ENCODE data around the gene CDK2.
"Not testable (repeated sequence)": the region's sequence is repeated elsewhere in the genome, so short reads cannot be mapped to it uniquely, and the experiment has no call there.

The CDK2 gene

DNA sequence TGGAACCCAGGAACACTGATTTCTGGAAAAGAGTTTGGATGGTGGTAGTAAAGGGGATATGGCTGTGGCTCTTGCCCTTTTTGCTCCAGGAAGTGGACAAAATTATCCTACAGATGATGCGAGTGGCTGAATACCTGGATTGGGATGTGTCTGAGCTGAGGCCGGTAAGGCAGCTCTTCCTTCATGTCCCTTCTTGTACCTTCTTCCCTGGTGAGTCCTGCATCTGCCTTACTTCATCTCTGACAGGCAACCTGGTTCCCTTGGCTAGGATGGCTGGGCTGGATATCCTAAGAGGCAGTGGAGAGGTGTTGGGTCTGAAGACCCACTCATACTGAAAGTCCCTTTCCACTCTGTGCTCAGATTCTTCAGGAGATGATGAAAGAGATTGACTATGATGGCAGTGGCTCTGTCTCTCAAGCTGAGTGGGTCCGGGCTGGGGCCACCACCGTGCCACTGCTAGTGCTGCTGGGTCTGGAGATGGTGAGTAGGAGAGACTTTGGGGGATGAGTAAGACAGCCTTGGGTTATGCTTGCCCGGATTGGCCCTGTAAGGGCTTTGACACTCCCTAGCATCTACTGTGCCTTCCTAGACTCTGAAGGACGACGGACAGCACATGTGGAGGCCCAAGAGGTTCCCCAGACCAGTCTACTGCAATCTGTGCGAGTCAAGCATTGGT lies 27.7 kb upstream of the CDK2 start:
- ATAC-seq: peak; percentile 33 to 56

DNA sequence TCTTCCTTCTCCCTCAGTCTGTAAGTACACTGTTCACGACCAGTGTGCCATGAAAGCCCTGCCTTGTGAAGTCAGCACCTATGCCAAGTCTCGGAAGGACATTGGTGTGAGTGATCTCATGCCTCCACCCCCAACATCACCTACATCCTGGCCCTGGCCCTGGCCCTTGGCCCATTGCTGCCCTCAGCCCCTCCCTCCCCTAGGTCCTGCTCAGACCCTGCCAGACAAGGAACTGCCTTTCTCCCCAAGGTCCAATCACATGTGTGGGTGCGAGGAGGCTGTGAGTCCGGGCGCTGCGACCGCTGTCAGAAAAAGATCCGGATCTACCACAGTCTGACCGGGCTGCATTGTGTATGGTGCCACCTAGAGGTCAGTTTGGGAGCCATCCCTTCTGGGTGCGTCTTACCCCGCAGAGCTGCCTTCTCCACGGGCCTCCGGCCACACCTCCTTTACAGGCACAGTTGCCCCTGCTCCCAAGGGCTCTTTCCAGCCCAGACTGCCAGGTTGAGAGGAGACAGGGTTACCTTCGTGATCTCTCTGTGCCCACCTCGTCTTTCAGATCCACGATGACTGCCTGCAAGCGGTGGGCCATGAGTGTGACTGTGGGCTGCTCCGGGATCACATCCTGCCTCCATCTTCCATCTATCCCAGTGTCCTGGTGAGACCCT lies 26.4 kb upstream of the CDK2 start:
- peak; percentile 90 to 91 for ATAC-seq

DNA sequence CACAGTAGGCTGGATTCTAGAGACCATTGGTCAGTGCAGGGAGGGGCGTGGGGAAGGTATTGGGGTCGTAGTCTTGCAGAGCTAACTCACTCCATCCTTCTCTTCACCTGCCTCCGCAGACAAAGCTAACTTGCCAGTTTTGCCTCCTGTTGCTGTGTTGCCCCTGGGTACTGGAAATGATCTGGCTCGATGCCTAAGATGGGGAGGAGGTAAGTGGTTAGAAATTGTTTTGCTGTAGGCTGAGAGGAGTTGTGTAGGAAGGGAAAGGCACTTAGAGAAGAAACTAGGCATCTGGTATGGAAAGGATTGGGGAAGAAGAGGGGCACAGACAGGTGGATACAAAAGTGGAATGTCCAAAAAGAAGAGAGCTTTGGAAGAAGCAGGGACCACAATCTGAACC lies 24.6 kb upstream of the CDK2 start:
- no peak for ATAC-seq

DNA sequence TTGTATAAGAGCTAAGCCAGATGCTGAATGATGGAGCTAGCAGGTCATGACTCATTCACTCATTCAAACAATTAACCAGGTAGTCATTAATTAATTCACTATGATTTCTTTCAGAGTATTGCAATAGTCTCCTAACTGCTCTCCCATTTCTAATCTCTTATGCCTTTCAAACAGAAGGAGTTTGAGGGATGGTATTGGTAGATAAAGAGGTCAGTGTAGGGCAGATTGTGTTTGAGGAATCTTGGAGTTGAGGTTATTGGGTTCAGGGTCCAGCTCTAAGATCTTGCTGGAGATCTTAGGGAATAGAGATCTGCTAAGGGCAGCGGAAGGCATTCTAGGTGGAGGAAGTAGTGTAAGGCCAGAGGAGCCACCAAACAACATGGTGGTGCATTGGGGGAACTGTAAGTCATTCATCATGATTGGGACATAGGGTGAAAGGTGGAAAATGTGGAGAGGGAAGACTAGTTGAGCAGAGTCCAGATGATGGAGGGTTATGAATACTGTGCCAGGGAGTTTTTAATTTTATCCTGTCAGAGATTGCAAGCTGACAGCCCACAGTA lies 24.0 kb upstream of the CDK2 start:
- no peak for ATAC-seq

GRCh38 chr12:55946553-55946952 lies 20.1 kb upstream of the CDK2 start:
- peak; percentile 41 to 72 for ATAC-seq

DNA sequence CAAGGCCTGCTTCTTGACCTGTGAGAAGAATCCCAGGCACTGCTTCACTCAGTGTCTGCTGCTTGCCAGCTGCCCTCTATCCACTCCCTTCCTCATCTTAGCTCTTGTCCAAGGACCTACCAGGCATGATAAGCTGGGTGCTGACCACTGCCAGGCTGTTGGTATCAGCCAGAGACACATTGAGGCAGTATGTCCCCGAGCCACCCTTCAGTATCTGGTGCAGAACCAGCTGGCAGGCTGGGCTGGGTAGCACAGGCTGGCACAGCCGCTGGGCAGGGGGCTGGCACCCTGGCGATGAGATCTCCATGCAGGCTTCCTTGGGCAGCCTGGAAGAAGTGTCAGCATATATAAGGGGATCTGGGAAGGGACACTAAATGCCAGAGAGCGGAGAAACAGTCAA lies 11.3 kb upstream of the CDK2 start:
- ATAC-seq: no peak

GRCh38 chr12:55955800-55956508 lies 10.7 kb upstream of the CDK2 start:
- peak; percentile 76 to 82 for ATAC-seq

- no peak for ATAC-seq
Observed at GRCh38 chr12:55957106-55957859, 9.3 kb upstream of the CDK2 start.

GRCh38 chr12:55963760-55964159 lies 2.9 kb upstream of the CDK2 start:
- no peak for ATAC-seq

DNA sequence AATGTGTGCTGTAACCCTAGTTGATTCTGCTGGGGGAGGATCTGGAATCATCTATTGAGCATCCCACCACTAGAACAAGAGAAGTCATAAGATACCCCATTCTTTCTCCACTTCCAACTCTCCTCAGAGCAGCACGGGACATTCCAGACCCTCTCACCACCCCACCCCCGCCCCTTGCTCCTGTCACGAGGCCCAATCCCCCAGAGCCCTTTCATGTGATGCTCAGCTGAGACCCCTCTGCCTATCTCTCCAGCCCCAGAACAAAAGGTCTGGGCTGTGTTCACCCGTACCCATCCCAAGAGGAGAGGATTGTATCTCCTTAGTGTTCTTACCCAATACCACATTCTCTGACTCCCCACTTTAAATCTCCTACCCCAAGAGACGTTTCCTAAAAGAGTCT lies 1.4 kb upstream of the CDK2 start:
- no peak for ATAC-seq

DNA sequence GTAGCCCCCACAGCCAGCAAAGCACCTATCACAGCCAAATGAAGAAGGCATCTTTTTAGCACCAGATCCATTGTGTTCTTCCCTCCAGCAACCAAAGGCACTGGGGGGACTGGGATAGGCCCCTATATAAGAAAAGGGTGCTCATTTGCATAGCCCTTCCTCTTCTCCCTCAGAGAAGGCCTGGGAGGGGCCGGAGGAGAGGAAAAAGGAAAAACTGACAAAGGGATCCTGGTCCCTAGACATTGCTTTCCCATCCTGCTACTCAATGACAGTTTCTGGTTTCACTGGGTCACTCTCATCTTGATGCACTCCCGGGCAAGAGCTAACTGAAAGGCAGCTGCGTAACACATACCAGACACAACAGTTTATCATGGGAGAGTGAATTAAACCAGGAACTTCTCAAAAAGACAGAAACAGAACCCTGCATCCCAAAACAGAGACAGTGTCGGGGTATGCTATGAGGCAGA lies 656 bp upstream of the CDK2 start, which contains the start of gene PMEL:
Gene PMEL, minus strand, starts transcription at position 102 of the 467 bp plus-strand sequence. Its CDS starts 31 bp downstream, at position 71.
- no peak for ATAC-seq

DNA sequence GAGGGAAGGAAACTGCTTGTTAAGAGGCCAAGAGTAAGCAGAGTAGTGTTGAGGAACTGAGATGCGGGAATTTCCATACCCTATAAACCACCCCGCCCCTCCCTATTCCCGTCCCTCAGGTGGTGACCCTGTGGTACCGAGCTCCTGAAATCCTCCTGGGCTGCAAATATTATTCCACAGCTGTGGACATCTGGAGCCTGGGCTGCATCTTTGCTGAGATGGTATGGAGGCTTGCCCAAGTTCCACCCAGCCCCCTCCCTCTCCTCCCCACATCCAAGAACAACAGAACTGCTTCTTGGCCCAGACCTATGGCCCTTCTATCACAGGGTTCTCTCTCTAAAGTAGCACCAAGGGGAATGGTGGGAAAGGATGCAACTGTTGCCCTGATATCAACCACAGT lies 2.7 kb downstream of the CDK2 start:
- ATAC-seq: no peak

DNA sequence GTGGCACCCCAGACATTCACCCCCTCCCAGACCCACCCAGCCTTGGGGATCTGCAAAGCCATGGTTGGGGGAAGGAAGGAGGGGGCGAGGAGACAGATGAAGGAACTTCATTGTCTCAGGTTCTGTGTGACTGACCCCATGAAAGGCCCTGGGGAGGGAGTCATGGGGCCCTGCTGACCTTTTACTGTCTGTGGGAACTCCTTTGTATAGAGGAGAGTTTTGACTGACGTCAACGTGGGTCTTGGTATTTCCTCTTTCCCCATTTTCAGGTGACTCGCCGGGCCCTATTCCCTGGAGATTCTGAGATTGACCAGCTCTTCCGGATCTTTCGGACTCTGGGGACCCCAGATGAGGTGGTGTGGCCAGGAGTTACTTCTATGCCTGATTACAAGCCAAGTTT lies 4.1 kb downstream of the CDK2 start:
- ATAC-seq: no peak

GRCh38 chr12:55972042-55972441 lies 5.4 kb downstream of the CDK2 start:
- no peak for ATAC-seq

DNA sequence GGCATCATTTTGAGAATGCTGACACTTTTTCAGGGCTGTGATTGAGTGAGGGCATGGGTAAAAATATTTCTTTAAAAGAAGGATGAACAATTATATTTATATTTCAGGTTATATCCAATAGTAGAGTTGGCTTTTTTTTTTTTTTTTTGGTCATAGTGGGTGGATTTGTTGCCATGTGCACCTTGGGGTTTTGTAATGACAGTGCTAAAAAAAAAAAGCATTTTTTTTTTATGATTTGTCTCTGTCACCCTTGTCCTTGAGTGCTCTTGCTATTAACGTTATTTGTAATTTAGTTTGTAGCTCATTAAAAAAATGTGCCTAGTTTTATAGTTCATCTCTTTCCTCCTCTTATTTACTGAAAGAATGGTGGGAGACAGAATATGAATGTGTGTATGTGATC lies 5.8 kb downstream of the CDK2 start:
- ATAC-seq: no peak

- ATAC-seq: no peak
Observed at GRCh38 chr12:55972911-55973598, 6.4 kb downstream of the CDK2 start.

DNA sequence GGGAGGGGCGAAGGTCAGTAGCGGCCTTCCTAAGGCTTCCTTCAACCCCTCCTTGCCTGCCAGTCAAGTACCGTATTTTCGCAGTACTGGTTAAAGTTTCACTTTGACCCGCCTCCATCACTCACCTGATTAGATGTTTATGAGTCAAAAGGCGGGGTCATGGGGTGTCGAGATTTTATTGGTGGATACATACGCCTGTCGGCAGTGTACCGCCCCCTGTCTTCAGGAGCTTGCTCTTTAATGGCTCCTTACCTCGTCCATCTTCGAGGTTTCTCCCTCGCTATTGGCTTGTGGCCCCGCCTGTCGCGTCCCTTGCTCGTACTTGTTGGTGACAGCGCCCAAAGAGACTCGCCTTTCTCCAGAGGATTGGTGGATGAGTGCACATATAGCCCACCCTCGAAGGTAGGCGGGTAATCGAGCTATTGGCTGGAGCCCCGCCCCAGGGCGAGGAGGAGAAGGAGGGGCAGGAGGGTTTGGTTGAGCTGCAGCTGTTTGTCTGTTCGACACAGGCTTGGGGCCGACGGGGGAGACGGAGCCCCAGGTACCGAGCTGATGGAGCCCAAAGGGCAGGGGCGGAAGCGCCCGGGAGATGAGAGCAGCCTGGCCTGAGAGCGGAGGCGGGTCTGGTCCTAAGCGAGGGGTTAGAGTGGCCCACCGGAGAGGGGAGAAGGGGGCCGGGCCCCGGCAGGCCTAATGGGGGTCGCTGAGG lies 7.1 kb downstream of the CDK2 start, which contains the start of gene RAB5B:
Gene RAB5B, plus strand, starts transcription at position 480 of the 709 bp plus-strand sequence. CDS start 12,883 bp downstream, outside the sequence.
- peak; percentile 95 to 96 for ATAC-seq

DNA sequence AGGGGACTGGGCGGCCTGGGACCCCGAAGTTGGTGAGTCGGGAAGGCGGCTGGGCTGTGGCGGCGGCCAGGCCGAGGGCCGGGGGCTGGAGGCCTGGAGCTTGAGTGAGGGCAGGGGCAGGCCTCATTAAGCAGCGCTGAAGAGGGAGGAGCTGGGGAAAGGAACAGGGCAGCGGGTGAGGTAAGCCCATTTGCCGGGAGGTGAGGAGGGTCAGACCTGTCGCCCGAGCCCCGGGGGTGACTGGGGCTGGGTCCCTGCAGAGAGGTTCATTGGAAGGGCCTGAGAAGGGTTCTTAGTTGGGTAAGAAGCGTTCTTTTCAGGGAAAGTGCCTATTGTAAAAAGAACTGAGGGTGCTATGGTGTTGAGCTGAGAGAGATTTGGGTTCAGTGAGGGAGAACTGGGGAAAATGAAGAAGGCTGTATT lies 7.7 kb downstream of the CDK2 start:
- peak; percentile 9 to 12 for ATAC-seq

DNA sequence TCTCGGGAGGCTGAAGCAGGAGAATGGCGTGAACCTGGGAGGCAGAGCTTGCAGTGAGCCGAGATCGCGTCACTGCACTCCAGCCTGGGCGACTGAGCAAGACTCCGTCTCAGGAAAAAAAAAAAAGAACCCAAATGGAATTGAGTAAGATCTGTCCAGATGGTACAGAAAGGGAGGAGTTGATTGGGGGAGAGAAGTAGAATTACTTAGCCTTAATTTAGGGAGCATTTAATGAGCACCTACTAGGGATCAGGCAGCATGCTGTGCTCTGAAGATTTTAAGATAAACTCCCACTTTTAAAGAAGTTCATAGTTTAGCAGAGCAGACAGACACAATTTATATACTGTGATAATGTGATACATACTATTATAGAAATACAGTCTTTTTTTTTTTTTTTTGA lies 11.8 kb downstream of the CDK2 start:
- no peak for ATAC-seq

- ATAC-seq: no peak
Observed at GRCh38 chr12:55979069-55979468, 12.4 kb downstream of the CDK2 start.

- ATAC-seq: not testable (repeated sequence)
Observed at GRCh38 chr12:55981882-55982281, 15.3 kb downstream of the CDK2 start.

Data from activated CD4-positive, CD25-positive, alpha-beta regulatory T cell treated with anti-CD3 and anti-CD28 coated beads, Interleukin-2, amount 50 U/mL, for 24 hours (primary cell).